Anterior cingulate cortex (tissue), 58 donors: ENCODE data around the gene PIEZO1.
A peak's percentile ranks its signal among the peaks of the same experiment; 100 is the strongest.
"Not testable (repeated sequence)": the region's sequence is repeated elsewhere in the genome, so short reads cannot be mapped to it uniquely, and the experiment has no call there.

Experiments used
- DNase-seq, 58 donors: peaks; one replicate each; lab custom pipeline; 2025; lab: John Stamatoyannopoulos, UW

Gene PIEZO1

DNA sequence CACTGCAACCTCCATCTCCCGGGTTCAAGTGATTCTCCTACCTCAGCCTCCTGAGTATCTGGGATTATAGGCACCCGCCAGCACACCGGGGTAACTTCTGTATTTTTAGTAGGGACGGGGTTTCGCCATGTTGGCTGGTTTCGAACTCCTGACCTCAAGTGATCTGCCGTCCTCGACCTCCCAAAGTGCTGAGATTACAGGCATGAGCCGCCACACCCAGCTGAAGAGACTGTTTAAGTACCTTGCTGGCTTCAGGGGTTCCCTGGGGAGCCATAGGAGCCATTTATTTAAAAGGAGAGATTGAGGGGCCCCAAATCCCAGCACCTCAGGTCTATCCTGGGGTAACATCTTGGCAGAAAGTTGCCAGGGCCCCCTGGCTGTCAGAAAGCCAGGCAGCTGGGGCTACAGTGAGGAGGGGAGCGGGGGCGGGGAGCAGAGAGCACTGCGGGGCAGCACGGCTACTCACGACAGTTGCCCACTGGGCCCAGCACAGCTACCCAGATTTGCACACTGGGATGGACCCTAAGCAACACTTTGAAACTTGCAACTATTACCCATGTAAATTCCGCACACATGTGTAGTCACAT lies 100.4 kb downstream of the PIEZO1 start:
- DNase-seq: no peak

DNA sequence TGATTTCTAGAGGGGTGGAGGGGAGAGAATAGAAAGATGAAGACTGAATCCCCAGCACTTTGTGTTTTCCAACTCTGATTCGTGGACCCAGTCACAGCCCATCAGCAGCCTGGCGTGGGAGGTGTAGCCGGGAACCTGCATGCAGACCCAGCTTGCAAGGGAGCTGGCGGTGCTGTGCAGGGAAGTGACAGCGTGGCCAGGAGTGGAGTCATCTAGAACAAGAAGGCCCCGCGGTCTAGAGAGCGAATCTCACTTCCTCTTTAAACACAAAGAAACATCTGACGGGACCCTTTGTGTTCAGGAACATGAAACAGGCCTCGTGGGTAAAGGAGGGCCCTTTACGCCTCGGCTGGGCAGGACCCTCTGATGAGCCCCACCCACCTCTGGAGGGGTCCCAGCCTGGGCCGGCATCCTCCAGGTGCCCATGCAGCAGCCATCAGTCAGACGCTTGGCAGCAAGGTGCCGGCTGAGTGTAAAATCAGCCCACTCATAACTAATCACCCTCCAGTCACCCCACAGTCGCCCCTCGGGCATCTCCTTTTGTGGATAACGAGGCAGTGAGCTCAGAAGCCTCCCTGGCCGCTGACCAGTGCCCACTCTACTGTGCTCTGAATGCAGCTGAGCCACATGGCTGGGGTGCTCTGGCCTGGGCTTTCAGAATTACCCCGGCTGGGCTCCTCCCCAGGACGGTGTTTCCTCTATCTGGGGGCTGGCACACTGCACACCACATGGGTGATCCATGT lies 103.1 kb downstream of the PIEZO1 start:
- DNase-seq: peak in 47 of 58 donors; percentile 14 to 86 (median 54)

DNA sequence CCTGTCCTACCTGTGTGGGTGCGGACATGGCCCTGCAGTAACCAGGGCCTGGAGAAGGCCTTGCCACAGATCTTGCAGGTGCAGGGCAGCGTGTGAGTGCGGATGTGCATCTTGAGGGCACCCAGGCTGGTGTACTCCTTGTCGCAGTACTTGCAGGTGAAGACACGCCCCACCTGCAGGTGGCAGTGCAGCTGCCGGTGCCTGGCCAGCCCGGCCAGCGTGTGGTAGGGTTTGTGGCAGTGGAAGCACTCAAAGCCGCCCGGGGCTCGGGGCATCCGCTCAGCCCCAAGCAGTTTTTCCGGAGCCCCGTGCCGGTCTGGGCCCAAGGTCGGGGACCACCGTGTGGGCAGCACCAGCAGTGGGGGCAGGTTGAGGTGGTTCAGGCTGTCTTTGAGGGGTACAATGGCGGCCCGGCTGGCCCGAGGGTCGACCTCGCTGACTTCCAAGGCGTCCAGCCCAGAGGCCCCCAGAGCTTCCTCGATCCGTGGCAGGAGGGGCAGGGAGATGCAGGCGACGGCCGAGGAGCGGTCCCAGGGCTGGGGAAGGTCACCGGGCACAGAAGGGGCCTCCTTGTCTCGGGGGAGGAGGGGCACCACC lies 103.8 kb downstream of the PIEZO1 start:
- DNase-seq: no peak

DNA sequence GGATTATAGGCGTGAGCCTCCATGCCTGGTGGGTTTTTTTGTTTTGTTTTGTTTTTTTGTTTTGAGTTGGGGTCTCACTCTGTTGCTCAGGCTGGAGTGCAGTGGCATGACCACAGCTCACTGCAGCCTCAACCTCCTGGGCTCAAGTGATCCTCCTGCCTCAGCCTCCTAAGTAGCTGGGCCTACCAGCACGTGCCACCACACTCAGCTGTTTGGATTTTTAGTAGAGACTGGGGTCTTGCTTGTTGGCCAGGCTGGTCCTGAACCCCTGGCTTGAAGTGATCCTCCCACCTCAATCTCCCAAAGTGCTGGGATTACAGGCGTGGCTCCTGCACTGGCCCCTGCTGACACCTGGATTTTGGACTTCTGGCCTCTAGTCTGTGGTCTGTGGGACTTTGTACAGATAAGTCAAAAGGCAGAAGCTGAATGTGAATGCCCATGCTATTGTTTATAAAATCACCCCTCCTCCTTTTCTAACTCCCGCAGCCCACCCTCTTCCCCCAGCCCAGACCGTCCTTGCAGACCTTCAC lies 104.4 kb downstream of the PIEZO1 start:
- no peak for DNase-seq

DNA sequence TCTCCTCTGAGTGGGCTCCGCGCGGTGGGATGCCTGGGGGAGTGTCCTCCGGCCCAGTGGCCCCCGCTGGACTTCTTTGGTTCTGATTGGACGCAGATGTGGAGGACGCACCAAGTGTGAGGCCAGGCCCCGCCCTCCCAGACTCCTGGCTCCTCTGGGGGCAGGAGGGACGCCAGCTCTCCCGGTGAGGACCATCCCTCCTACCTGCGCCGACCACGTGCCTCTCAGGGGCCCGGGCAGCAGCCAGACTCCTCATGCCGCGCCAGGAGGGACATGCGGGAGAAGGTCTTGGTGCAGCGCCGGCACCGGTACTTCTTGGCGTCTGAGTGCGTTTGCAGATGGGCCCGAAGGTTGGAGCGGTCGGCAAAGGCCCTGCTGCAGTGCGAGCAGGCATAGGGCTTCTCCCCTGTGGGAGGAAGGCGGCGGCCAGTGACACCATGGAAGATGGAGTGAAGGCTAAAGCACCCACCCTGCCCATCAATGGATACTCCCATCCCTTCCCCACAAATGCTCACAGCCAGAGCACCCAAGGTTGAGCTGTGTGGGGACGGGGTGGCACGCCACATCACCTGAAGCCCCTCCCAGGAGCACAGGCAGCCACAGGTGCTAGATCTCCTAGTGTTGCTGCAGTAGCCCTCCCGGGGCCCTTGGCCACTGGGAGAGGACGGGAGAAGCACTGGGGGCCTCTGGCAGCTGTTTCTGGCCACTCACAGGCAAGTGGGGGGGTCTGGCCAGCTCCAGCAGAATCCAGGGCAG lies 106.6 kb downstream of the PIEZO1 start:
- peak in 1 of 58 donors; percentile 27 for DNase-seq

DNA sequence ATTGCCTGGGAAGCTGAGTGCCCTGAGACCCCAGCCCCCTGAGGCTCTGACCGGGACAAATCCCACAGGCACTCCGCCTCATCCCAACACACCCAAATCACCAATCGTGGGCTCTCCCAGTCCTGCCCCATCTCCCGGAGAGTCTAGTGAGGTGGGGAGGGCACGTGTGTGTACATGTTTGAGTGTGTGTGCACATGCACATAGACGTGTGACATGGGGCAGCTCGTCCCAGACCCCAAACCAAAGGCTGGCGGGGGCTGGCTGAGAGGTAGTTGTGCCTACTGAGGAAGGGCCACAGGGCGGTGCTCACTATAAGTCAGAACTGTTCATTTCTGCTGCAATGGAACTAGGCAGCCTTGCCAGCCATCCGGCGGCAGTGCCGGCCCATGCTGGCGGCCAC lies 107.3 kb downstream of the PIEZO1 start:
- DNase-seq: no peak

DNA sequence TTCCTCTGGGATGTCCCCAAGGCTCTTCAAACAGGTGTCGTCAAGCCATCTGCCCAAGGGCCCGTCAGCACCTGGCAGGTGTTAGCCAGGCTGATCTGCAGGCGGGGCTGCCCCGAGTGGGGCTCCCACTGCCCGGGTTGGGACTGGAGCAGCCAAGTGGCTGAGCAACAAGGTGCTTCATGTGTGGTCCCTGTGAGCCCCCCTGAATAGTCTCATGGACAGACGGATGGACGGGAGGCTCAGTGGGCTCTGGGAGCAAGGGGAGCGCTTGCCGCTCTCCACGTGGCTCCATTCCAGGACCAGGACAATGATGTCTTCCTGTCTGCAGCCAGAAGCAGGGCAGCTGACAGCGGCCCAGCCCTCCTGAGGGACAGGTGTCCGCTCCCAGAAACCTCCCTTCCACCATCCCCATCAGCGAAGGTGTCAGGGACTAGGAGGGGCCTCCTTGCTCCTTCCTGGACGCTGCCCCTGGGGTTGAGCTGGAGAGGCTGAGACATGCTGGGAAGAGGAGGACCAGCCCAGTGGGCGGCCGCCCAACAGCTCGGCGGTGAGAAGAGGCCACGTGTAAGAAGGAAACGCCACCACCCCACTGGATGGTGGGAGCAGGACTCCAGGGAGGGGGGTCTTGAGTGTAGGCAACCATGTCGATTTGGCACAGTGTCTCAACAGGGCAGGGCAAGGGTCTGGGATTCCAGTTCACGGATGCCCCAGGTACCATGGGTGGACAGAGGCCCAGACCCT lies 108.3 kb downstream of the PIEZO1 start:
- no peak for DNase-seq

DNA sequence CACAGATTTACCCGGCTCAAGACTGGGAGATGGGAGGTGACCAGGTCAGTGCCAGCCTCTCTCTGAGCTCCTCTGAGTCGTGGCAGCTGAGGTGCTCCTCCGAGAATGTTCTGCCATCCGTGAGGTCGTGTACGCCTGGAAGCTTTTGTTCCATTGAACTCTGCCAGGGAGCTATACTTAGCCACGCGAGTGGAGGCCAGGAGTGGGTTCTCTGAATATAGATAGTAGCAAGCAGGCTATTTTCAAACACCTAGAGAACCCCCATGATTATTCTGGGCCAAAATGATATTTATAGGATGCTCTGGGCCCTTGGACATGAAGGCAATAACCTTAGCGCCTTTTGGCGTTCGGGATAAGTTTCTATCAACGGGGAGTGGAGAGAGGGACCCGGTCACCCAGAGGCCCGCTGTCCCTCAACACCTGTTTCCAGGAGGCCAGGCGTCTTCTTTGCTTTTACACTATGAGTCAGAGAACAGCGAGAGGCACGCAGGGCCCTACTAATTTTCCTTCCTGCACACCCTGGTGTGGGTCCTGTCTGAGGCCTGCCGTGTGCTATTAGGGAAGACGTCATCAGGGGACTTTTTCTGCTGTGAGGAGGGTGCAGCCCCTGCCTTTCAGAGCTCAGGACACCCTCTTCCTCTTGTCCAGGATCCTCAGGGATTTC lies 111.2 kb downstream of the PIEZO1 start:
- DNase-seq: no peak

DNA sequence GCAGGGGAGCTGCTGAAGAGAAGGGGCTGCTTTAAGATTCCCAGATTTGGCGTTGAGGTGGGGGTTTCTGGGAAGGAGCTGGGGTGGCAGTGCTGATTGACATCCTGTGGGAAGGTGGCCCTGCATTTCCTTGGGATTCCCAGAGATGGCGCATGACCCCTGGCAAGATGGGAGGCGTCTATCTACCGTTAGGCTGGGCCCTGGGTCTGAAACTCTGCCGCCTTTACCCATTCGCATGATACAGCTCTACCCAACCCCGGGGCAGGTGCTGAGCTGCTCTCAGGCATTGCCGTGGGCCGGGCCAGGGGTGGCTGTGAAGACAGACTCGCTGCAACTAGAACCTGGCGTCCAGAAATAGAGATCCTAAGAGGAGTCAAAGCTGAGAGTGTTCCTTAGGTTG lies 112.2 kb downstream of the PIEZO1 start:
- no peak for DNase-seq

DNA sequence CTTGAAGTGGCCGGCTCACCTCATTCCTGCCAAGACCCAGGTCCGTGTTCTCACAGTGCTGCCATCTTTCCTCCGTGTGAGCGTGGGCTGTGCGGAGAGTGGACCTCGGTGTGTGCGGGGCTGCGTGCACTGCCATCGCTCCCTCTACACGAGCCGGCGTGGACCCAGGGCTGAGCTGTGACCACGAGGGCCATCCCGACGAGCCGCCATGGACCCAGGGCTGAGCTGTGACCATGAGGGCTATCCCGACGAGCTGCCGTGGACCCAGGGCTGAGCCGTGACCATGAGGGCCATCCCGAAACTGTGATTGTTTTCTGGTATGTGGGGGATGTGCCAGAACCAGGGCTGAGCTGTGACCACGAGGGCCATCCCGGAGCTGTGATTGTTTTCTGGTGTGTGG lies 113.2 kb downstream of the PIEZO1 start:
- DNase-seq: no peak

DNA sequence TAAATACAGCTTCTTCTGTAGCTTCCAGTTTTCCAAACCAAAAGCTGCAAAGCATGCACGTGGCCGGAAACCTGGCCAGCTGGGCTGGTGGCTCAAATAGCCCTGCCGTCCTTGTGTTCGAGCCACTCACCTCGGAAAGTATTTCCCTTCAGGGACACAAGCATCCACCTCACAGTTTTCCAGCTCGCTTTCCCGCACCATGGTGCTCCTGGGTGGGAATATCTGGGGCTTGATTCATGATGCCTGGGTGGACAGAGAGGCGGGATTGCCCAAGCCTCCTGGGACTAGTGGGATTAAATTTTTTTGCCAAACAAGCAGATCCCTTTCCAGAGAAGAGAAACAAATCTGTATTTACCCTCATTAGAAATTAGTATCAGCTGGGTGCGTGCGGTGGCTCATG lies 115.0 kb downstream of the PIEZO1 start:
- DNase-seq: no peak

DNA sequence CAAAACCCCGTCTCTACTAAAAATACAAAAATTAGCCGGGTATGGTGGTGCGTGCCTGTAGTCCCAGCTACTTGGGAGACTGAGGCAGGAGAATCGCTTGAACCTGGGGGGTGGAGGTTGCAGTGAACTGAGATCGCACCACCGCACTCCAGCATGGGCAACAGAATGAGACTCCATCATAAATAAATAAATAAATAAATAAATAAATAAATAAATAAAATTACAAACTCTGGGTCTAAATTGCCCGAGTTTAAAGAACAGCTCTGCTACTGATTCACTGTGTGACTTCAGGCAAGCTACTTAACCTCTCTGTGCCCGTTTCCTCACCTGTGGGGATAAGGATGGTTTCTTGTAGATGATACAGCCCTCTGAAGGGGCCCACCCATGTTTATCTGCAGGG lies 115.5 kb downstream of the PIEZO1 start:
- DNase-seq: not testable (repeated sequence)

DNA sequence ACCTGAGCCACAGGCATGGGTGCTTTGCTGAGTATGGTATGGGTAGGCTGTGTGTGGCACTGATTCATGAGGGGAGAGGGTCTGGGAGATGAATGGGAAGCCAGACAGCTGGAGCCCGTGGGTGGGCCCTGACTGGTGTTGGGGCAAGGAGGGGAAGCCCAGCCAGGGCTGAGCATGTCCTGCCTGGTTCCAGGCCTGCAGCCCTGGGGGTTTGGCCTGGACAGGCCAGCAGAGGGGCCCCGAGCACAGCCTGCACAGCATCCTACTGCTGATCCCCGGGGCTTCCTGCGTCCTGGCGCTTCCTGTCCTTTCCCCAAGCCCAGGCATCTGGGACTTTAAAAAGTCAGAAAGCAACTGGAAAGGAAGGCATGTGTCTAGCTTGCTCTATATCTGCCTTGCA lies 117.6 kb downstream of the PIEZO1 start:
- no peak for DNase-seq

DNA sequence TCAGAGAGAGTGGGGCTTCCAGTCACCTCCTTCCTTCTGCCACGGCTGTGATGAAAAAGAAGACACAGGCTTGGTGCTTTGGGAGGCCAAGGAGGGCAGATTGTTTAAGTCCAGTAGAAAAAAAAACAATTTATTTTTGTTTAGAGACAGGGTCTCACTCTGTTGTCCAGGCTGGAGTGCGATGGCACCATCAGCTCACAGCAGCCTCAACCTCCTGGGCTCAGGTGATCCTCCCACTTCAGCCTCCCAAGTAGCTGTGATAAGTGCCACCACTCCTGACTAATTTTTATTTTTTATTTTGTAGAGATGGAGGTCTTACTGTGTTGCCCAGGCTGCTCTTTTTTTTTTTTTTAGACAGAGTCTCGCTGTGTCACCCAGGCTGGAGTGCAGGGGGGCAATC lies 119.5 kb downstream of the PIEZO1 start:
- no peak for DNase-seq
